Activated T-cell treated with anti-CD3 and anti-CD28 coated beads, Interleukin-2, amount 50 U/mL, for 4 hours (primary cell): ENCODE data around the gene CNN3. TPM values are rescaled to one million over a fixed set of nuclear protein-coding genes. Genes with fewer than 3 reads are reported as not detected.
"Not testable (repeated sequence)": the region's sequence is repeated elsewhere in the genome, so short reads cannot be mapped to it uniquely, and the experiment has no call there.

Experiments used
- ATAC-seq, 2 donors: fragments of 200-7000 bp; cut with Tn5 transposase; one replicate each; pipeline ENCODE4 v1.10.0; 2021
- DNase-seq: peaks from one replicate; pipeline ENCODE4 v3.0.0-alpha.2; 2020
- H3K27me3 Mint-ChIP-seq: one replicate; pipeline ENCODE4 v1.8.0; 2021; ENCODE audit warnings: low read depth, mixed read lengths
- H3K36me3 Mint-ChIP-seq: one replicate; pipeline ENCODE4 v1.8.0; 2022; ENCODE audit warnings: mixed read lengths; ENCODE audit not compliant: insufficient read depth
- H3K4me1 Mint-ChIP-seq: one replicate; pipeline ENCODE4 v1.8.0; 2021; ENCODE audit warnings: low read depth, mixed read lengths
- H3K4me3 Mint-ChIP-seq: one replicate; pipeline ENCODE4 v1.8.0; 2021; ENCODE audit warnings: mild to moderate bottlenecking, moderate library complexity, mixed read lengths
- H3K9me3 Mint-ChIP-seq: one replicate; pipeline ENCODE4 v1.8.0; 2021; ENCODE audit warnings: mixed read lengths
- total RNA-seq, 3 donors: library from RNA; stranded (reverse); gene quantifications; one replicate each; pipeline ENCODE4 v1.2.1, GENCODE V29; 2021

Gene CNN3
- total RNA-seq, 3 donors from 2014 or later: 1.2 to 3.1 (median 1.9) TPM

DNA sequence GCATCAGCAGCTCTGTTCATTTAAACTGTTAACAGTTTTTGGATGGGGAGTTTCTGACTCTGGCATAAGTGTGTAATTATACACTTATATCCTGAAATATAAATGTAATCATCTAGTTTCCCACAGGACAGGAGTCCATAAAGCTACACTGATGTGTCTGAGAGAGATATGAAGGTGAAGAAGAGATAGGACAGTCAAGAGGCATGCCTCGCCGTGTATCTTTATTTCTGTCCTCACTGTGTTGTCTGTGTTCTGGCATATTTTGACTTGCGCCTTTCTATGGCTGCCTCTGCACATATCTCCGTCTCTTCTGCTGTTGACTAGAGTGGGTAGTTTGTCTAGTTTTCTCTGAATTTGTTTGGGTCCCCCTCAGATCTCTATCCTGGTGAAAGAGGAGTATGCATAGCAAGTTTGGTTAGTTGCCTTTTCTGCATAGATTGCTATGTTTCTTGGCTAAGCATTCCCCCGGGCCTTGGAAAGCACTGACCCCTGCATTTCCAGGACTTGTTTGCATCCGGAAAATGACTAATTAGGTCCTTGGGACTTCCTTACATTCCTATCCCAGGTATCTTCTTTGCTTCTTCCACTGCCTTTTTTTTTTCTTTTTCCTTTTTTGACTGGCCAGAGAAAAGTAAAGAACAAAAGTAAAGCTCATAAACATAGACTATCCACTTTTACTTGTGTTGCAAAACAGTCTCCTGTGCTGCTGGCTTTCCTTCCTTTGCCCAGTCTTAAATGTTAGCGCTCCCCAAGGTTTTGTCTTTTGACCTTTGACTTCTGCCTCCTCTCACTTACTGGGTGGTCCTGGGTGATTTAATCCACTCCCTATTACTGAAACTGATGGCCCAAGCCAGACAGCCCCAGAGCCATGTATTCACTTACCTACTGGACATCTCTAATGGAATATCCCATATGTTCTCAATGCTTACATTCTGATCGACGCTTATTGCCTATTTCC, 27.6 kb upstream of the CNN3 start:
- DNase-seq: no peak
- no peak overlapping the region for H3K4me3 Mint-ChIP-seq
- no peak for ATAC-seq

DNA sequence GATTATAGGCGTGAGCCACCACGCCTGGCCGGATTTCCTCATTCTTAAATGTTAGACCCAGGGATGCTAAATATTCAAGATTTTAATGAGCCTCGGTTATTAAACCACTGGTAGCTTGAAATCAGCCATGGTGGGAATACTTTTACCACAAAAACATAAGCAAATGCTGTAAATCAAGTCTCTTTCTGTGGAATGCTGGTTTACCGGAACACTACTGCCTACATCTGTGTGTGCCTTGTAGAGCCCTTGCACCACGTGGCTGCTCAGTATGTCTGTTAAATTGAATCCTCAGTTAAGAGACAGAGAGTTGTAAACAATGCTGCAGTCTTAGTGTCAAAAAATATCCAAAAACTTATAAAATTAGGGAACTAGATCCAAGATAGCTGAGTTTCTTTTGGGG, 26.8 kb upstream of the CNN3 start:
- DNase-seq (no peak), ATAC-seq (no peak)
- H3K4me1 Mint-ChIP-seq: no peaks in the 10 kb centered on the region
- H3K4me3 Mint-ChIP-seq: no peak overlapping the region
- H3K36me3 Mint-ChIP-seq: no peaks in the 10 kb centered on the region
- H3K9me3 Mint-ChIP-seq: no peaks in the 10 kb centered on the region
- no peaks in the 10 kb centered on the region for H3K27me3 Mint-ChIP-seq

More for the DNA sequence above, 27.6 kb upstream of the CNN3 start:
- Mint-ChIP-seq H3K4me1 (no peaks in the 10 kb centered on the region), H3K36me3 (no peaks in the 10 kb centered on the region), H3K27me3 (no peaks in the 10 kb centered on the region), H3K9me3 (no peaks in the 10 kb centered on the region)

GRCh38 chr1:94953107-94953506, 26.2 kb upstream of the CNN3 start:
- Mint-ChIP-seq H3K36me3 (no peaks in the 10 kb centered on the region), H3K4me3 (no peak overlapping the region), H3K27me3 (no peaks in the 10 kb centered on the region), H3K4me1 (no peaks in the 10 kb centered on the region), H3K9me3 (no peaks in the 10 kb centered on the region)
- ATAC-seq: no peak
- no peak for DNase-seq

- no peaks in the 10 kb centered on the region for H3K36me3 Mint-ChIP-seq
- H3K9me3 Mint-ChIP-seq: no peaks in the 10 kb centered on the region
- H3K27me3 Mint-ChIP-seq: no peaks in the 10 kb centered on the region
- DNase-seq (no peak), ATAC-seq (no peak)
- H3K4me3 Mint-ChIP-seq: no peak overlapping the region
- no peaks in the 10 kb centered on the region for H3K4me1 Mint-ChIP-seq
Observed at GRCh38 chr1:94952539-94952938, 25.6 kb upstream of the CNN3 start.

DNA sequence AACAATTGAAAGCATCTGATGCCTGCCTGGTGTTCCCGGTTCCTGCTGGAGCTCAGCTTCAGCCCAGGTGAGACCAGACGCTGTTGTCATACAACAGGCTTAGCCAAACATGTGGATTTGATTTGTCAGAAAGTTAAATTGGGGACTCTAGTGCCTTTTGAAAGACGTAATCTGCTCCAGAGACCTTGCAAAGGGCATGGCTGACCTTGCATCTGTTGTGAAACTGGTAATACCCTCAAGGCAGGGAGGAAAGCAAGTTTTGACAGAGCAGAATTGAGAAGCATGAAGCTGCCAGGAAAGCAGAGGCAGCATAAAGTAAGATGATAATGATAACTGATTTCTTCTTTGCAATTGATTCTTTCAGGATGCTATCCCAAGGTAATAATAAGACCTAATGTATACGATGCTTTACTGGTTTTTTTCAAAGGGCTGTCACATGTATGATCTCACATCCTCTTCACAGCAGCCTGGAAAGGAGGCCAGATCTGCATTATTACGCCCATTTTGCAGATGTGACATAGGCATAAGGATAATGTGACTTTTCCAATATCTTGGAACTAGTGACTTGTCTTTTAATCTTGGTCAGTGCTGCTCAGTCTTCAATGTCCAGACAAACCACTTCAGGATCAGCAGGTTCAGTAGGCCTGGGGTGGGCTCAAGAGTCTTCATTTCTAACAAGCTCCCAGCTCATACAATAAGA, 24.7 kb upstream of the CNN3 start:
- Mint-ChIP-seq H3K4me1 (no peaks in the 10 kb centered on the region), H3K9me3 (no peaks in the 10 kb centered on the region), H3K27me3 (no peaks in the 10 kb centered on the region), H3K36me3 (no peaks in the 10 kb centered on the region), H3K4me3 (no peak overlapping the region)
- ATAC-seq (no peak), DNase-seq (no peak)

- H3K27me3 Mint-ChIP-seq: no peaks in the 10 kb centered on the region
- H3K36me3 Mint-ChIP-seq: no peaks in the 10 kb centered on the region
- no peaks in the 10 kb centered on the region for H3K4me1 Mint-ChIP-seq
- H3K4me3 Mint-ChIP-seq: no peak overlapping the region
- DNase-seq (no peak), ATAC-seq (no peak)
- no peaks in the 10 kb centered on the region for H3K9me3 Mint-ChIP-seq
Observed at GRCh38 chr1:94951046-94951445, 24.1 kb upstream of the CNN3 start.

GRCh38 chr1:94949681-94950661, 23.1 kb upstream of the CNN3 start:
- no peaks in the 10 kb centered on the region for H3K36me3 Mint-ChIP-seq
- peaks cover 3% of the 10 kb centered on the region for H3K27me3 Mint-ChIP-seq
- no peak for ATAC-seq
- H3K4me3 Mint-ChIP-seq: no peak overlapping the region
- H3K4me1 Mint-ChIP-seq: no peaks in the 10 kb centered on the region
- H3K9me3 Mint-ChIP-seq: no peaks in the 10 kb centered on the region
- no peak for DNase-seq

GRCh38 chr1:94947437-94947836, 20.5 kb upstream of the CNN3 start:
- Mint-ChIP-seq H3K4me3 (no peak overlapping the region), H3K9me3 (no peaks in the 10 kb centered on the region), H3K4me1 (no peaks in the 10 kb centered on the region), H3K27me3 (peaks cover 7% of the 10 kb centered on the region), H3K36me3 (no peaks in the 10 kb centered on the region)
- DNase-seq (no peak), ATAC-seq (no peak)

- no peak overlapping the region for H3K4me3 Mint-ChIP-seq
- DNase-seq (no peak), ATAC-seq (no peak)
Observed at GRCh38 chr1:94946886-94947285, 20.0 kb upstream of the CNN3 start.

GRCh38 chr1:94942171-94943128, 15.5 kb upstream of the CNN3 start:
- DNase-seq (no peak), ATAC-seq (no peak)
- Mint-ChIP-seq H3K9me3 (no peaks in the 10 kb centered on the region), H3K4me3 (no peak overlapping the region), H3K27me3 (peaks cover 9% of the 10 kb centered on the region), H3K36me3 (no peaks in the 10 kb centered on the region), H3K4me1 (no peaks in the 10 kb centered on the region)

More at GRCh38 chr1:94946886-94947285, 20.0 kb upstream of the CNN3 start:
- H3K4me1 Mint-ChIP-seq: no peaks in the 10 kb centered on the region
- H3K9me3 Mint-ChIP-seq: no peaks in the 10 kb centered on the region
- H3K27me3 Mint-ChIP-seq: peaks cover 7% of the 10 kb centered on the region
- no peaks in the 10 kb centered on the region for H3K36me3 Mint-ChIP-seq

GRCh38 chr1:94941480-94941879, 14.6 kb upstream of the CNN3 start:
- not testable (repeated sequence) for H3K27me3 Mint-ChIP-seq, H3K4me1 Mint-ChIP-seq, H3K9me3 Mint-ChIP-seq, DNase-seq, H3K4me3 Mint-ChIP-seq, ATAC-seq, H3K36me3 Mint-ChIP-seq

DNA sequence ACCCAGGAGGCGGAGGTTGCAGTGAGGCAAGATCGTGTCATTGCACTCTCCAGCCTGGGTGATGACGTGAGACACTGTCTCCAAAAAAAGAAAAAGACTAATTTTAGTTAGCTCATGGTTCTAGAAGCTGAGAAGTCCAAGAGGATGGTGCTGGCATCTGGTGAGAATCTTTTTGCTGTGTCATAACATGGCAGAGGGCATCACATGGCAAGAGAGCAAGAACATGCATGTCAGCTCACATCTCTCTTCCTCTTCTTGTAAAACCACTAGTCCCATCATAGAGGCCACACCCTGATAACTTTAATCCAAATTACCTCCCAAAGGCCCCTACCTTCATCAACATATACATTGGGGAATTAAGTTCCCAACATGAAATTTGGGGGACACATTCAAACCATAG, 13.8 kb upstream of the CNN3 start:
- DNase-seq: no peak
- ATAC-seq: no peak
- no peaks in the 10 kb centered on the region for H3K36me3 Mint-ChIP-seq
- H3K4me3 Mint-ChIP-seq: no peak overlapping the region
- H3K4me1 Mint-ChIP-seq: no peaks in the 10 kb centered on the region
- H3K27me3 Mint-ChIP-seq: peaks cover 7% of the 10 kb centered on the region
- H3K9me3 Mint-ChIP-seq: no peaks in the 10 kb centered on the region

DNA sequence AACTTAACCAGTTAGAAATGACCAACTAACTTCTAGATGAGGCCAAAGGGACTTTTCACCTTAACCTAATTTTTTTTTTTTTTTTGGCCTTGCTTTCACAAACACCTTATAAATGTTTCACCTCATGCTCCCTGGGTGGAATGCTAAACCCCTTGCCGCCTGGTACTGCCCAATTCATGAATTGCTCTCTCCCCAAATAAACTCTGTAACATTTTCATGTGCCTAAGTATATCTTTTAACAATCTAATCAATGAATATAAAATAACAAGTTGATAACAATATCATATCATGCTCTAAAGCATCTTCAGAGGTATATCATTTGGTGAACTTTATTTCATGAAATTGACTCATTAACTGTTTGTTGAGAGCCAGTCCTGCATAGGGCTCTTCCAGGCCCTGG, 10.9 kb upstream of the CNN3 start:
- Mint-ChIP-seq H3K4me3 (no peak overlapping the region), H3K36me3 (no peaks in the 10 kb centered on the region), H3K4me1 (peaks cover 2% of the 10 kb centered on the region), H3K27me3 (peaks cover 2% of the 10 kb centered on the region), H3K9me3 (no peaks in the 10 kb centered on the region)
- ATAC-seq: no peak
- no peak for DNase-seq
